ENCODE measurements around the gene RGL1. TPM values are rescaled to one million over a fixed set of nuclear protein-coding genes. Genes with fewer than 3 reads are reported as not detected.

The RGL1 gene
- total RNA-seq, 2 donors from 2014 or later: 9.9 to 16.2 TPM

GRCh38 chr1:183847641-183848040 is 42.7 kb downstream of the RGL1 start:
- intact Hi-C loops (cut with DNase I): no loop called here
- no peak overlapping the region for H3K4me3 ChIP-seq
- H3K4me1 ChIP-seq: peaks cover 8% of the 10 kb centered on the region
- TF ChIP-seq, protein P1, sequence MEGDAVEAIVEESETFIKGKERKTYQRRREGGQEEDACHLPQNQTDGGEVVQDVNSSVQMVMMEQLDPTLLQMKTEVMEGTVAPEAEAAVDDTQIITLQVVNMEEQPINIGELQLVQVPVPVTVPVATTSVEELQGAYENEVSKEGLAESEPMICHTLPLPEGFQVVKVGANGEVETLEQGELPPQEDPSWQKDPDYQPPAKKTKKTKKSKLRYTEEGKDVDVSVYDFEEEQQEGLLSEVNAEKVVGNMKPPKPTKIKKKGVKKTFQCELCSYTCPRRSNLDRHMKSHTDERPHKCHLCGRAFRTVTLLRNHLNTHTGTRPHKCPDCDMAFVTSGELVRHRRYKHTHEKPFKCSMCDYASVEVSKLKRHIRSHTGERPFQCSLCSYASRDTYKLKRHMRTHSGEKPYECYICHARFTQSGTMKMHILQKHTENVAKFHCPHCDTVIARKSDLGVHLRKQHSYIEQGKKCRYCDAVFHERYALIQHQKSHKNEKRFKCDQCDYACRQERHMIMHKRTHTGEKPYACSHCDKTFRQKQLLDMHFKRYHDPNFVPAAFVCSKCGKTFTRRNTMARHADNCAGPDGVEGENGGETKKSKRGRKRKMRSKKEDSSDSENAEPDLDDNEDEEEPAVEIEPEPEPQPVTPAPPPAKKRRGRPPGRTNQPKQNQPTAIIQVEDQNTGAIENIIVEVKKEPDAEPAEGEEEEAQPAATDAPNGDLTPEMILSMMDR (IDR thresholded peaks at IDR 0.05): no peak
- TF ChIP-seq POLR2A (IDR thresholded peaks at IDR 0.05): no peak
- no peaks in the 10 kb centered on the region for H3K27me3 ChIP-seq
- ATAC-seq (no peak), DNase-seq (no peak)
- WGBS, 2 donors: 49 to 60% methylated on average over 4 of the region's 4 CpGs
- no peak overlapping the region for H3K27ac ChIP-seq
- H3K36me3 ChIP-seq (replicated peaks in 1 of 2; ENCODE audit: insufficient read depth in 1 of 2, low read depth in 2 of 2): no peaks in the 10 kb centered on the region
- H3K9me3 ChIP-seq: no peaks in the 10 kb centered on the region

- WGBS, 2 donors: 47 to 51% methylated on average over 2 of the region's 2 CpGs
- no peaks in the 10 kb centered on the region for H3K36me3 ChIP-seq (replicated peaks in 1 of 2; ENCODE audit: insufficient read depth in 1 of 2, low read depth in 2 of 2)
- TF ChIP-seq POLR2A (IDR thresholded peaks at IDR 0.05): no peak
- TF ChIP-seq, protein P1 (IDR thresholded peaks at IDR 0.05): no peak
- no peak overlapping the region for H3K4me3 ChIP-seq
- no peaks in the 10 kb centered on the region for H3K9me3 ChIP-seq
- H3K27ac ChIP-seq: no peak overlapping the region
- intact Hi-C loops (cut with DNase I): no loop called here
- DNase-seq (no peak), ATAC-seq (no peak)
- no peaks in the 10 kb centered on the region for H3K27me3 ChIP-seq
- H3K4me1 ChIP-seq: no peaks in the 10 kb centered on the region
Measured at GRCh38 chr1:183850852-183851251, 45.9 kb downstream of the RGL1 start.

- 78 to 89% methylated on average over 3 of the region's 3 CpGs for WGBS, 2 donors
- ATAC-seq (no peak), DNase-seq (no peak)
- no peaks in the 10 kb centered on the region for H3K27me3 ChIP-seq
- intact Hi-C loops (cut with DNase I): no loop called here
- H3K4me3 ChIP-seq: no peak overlapping the region
- H3K9me3 ChIP-seq: no peaks in the 10 kb centered on the region
- H3K36me3 ChIP-seq (replicated peaks in 1 of 2; ENCODE audit: insufficient read depth in 1 of 2, low read depth in 2 of 2): no peaks in the 10 kb centered on the region
- H3K27ac ChIP-seq: no peak overlapping the region
- no peaks in the 10 kb centered on the region for H3K4me1 ChIP-seq
- no peak for TF ChIP-seq POLR2A (IDR thresholded peaks at IDR 0.05)
- TF ChIP-seq, protein P1 (IDR thresholded peaks at IDR 0.05): no peak
Measured at GRCh38 chr1:183859119-183859518, 54.2 kb downstream of the RGL1 start.

- Histone ChIP-seq H3K27me3 (no peaks in the 10 kb centered on the region), H3K9me3 (no peaks in the 10 kb centered on the region), H3K27ac (no peak overlapping the region), H3K4me1 (no peaks in the 10 kb centered on the region), H3K36me3 (replicated peaks in 1 of 2; ENCODE audit: insufficient read depth in 1 of 2, low read depth in 2 of 2) (no peaks in the 10 kb centered on the region), H3K4me3 (no peak overlapping the region)
- TF ChIP-seq, protein P1 (IDR thresholded peaks at IDR 0.05): no peak
- TF ChIP-seq POLR2A (IDR thresholded peaks at IDR 0.05): no peak
- ATAC-seq: no peak
- DNase-seq: no peak
- WGBS, 2 donors: 67 to 69% methylated on average over 3 of the region's 3 CpGs
- intact Hi-C loops (cut with DNase I): no loop called here
Measured at GRCh38 chr1:183859831-183860230, 54.9 kb downstream of the RGL1 start.

GRCh38 chr1:183862967-183863366 is 58.0 kb downstream of the RGL1 start:
- Histone ChIP-seq H3K27me3 (no peaks in the 10 kb centered on the region), H3K27ac (no peak overlapping the region), H3K9me3 (no peaks in the 10 kb centered on the region), H3K4me1 (no peaks in the 10 kb centered on the region), H3K4me3 (no peak overlapping the region), H3K36me3 (replicated peaks in 1 of 2; ENCODE audit: insufficient read depth in 1 of 2, low read depth in 2 of 2) (no peaks in the 10 kb centered on the region)
- DNase-seq (no peak), ATAC-seq (no peak)
- intact Hi-C loops (cut with DNase I): no loop called here
- TF ChIP-seq, protein P1 (IDR thresholded peaks at IDR 0.05): no peak
- TF ChIP-seq POLR2A (IDR thresholded peaks at IDR 0.05): no peak
- WGBS, 2 donors: 68 to 81% methylated on average over 4 of the region's 4 CpGs
